ENCODE results near the gene CFAP46.
"Not testable (repeated sequence)": the region's sequence is repeated elsewhere in the genome, so short reads cannot be mapped to it uniquely, and the experiment has no call there.

Gene CFAP46

GRCh38 chr10:132845780-132846595, 96.4 kb downstream of the CFAP46 start:
- peaks cover 10% of the 10 kb centered on the region for H3K9me3 ChIP-seq (ENCODE audit: severe bottlenecking)
- H3K27ac ChIP-seq: no peak overlapping the region
- TF ChIP-seq CTCF (IDR thresholded peaks at IDR 0.05; ENCODE audit: low read depth, low read length): no peak
- no peak overlapping the region for H3K4me3 ChIP-seq (ENCODE audit: low read depth, low read length)
- no peaks in the 10 kb centered on the region for H3K36me3 ChIP-seq
- no peak for DNase-seq
- no peaks in the 10 kb centered on the region for H3K27me3 ChIP-seq (ENCODE audit: insufficient read depth, low read depth, severe bottlenecking)

- Histone ChIP-seq H3K9me3 (ENCODE audit: severe bottlenecking) (peaks cover 10% of the 10 kb centered on the region), H3K36me3 (no peaks in the 10 kb centered on the region), H3K27ac (no peak overlapping the region), H3K27me3 (ENCODE audit: insufficient read depth, low read depth, severe bottlenecking) (no peaks in the 10 kb centered on the region), H3K4me3 (ENCODE audit: low read depth, low read length) (no peak overlapping the region)
- no peak for DNase-seq
- no peak for TF ChIP-seq CTCF (IDR thresholded peaks at IDR 0.05; ENCODE audit: low read depth, low read length)
Measured at GRCh38 chr10:132845041-132845551, 97.3 kb downstream of the CFAP46 start.

- H3K27ac ChIP-seq: no peak overlapping the region
- no peak for DNase-seq
- TF ChIP-seq CTCF (IDR thresholded peaks at IDR 0.05; ENCODE audit: low read depth, low read length): no peak
- peaks cover 4% of the 10 kb centered on the region for H3K27me3 ChIP-seq (ENCODE audit: insufficient read depth, low read depth, severe bottlenecking)
- H3K4me3 ChIP-seq (ENCODE audit: low read depth, low read length): no peak overlapping the region
- H3K36me3 ChIP-seq: no peaks in the 10 kb centered on the region
- peaks cover 10% of the 10 kb centered on the region for H3K9me3 ChIP-seq (ENCODE audit: severe bottlenecking)
Measured at GRCh38 chr10:132844069-132844809, 98.1 kb downstream of the CFAP46 start.

- H3K36me3 ChIP-seq; H3K27me3 ChIP-seq (ENCODE audit: insufficient read depth, low read depth, severe bottlenecking); H3K27ac ChIP-seq; H3K4me3 ChIP-seq (ENCODE audit: low read depth, low read length); DNase-seq: not testable (repeated sequence)
- peaks cover 10% of the 10 kb centered on the region for H3K9me3 ChIP-seq (ENCODE audit: severe bottlenecking)
Measured at GRCh38 chr10:132843276-132843675, 99.1 kb downstream of the CFAP46 start.

- no peak for TF ChIP-seq CTCF (IDR thresholded peaks at IDR 0.05; ENCODE audit: low read depth, low read length)
- H3K27me3 ChIP-seq (ENCODE audit: insufficient read depth, low read depth, severe bottlenecking): peaks cover 4% of the 10 kb centered on the region
Measured at GRCh38 chr10:132842397-132842796, 100.0 kb downstream of the CFAP46 start.

GRCh38 chr10:132841615-132841975, 100.8 kb downstream of the CFAP46 start:
- Histone ChIP-seq H3K9me3 (ENCODE audit: severe bottlenecking) (peaks cover 10% of the 10 kb centered on the region), H3K36me3 (no peaks in the 10 kb centered on the region), H3K27ac (no peak overlapping the region), H3K4me3 (ENCODE audit: low read depth, low read length) (no peak overlapping the region), H3K27me3 (ENCODE audit: insufficient read depth, low read depth, severe bottlenecking) (peaks cover 4% of the 10 kb centered on the region)
- DNase-seq: no peak
- no peak for TF ChIP-seq CTCF (IDR thresholded peaks at IDR 0.05; ENCODE audit: low read depth, low read length)

More at GRCh38 chr10:132842397-132842796, 100.0 kb downstream of the CFAP46 start:
- Histone ChIP-seq H3K9me3 (ENCODE audit: severe bottlenecking) (peaks cover 10% of the 10 kb centered on the region), H3K4me3 (ENCODE audit: low read depth, low read length) (no peak overlapping the region), H3K27ac (no peak overlapping the region), H3K36me3 (no peaks in the 10 kb centered on the region)
- DNase-seq: no peak
